Subcutaneous abdominal adipose tissue (tissue), 5 donors: ENCODE data around the gene PCCA.

ENCODE experiments used
- H3K27ac ChIP-seq: one replicate; pipeline ENCODE4 v1.7.0; 2013; ENCODE audit warnings: low read depth, mild to moderate bottlenecking, inconsistent platforms, low read length, moderate library complexity
- H3K27me3 ChIP-seq, 5 donors: one replicate each; pipeline ENCODE4 v1.7.0; 2013; ENCODE audit warnings: low read length in 5 of 5, inconsistent platforms in 1 of 5; ENCODE audit not compliant: control insufficient read depth in 5 of 5, insufficient read depth in 4 of 5
- H3K36me3 ChIP-seq, 5 donors: one replicate each; pipeline ENCODE4 v1.7.0; 2013; ENCODE audit warnings: low read length in 5 of 5; ENCODE audit not compliant: control insufficient read depth in 5 of 5, insufficient read depth in 5 of 5
- H3K4me1 ChIP-seq, 5 donors: one replicate each; pipeline ENCODE4 v1.7.0; 2013; ENCODE audit warnings: low read length in 5 of 5, mild to moderate bottlenecking in 3 of 5, moderate library complexity in 1 of 5; ENCODE audit not compliant: control insufficient read depth in 5 of 5, insufficient read depth in 5 of 5
- H3K4me3 ChIP-seq, 5 donors: one replicate each; pipeline ENCODE4 v1.7.0; 2013; ENCODE audit warnings: low read length in 5 of 5, low read depth in 1 of 5
- H3K9ac ChIP-seq, 5 donors: one replicate each; pipeline ENCODE4 v1.7.0; 2013; ENCODE audit warnings: low read length in 5 of 5, mild to moderate bottlenecking in 4 of 5, moderate library complexity in 3 of 5
- H3K9me3 ChIP-seq, 5 donors: one replicate each; pipeline ENCODE4 v1.7.0; 2013; ENCODE audit warnings: low read length in 5 of 5; ENCODE audit not compliant: control insufficient read depth in 5 of 5
- donor health status: healthy.
- donor health status: healthy.
- donor health status: healthy.
- donor health status: healthy.
- donor health status: healthy.

PCCA gene

DNA sequence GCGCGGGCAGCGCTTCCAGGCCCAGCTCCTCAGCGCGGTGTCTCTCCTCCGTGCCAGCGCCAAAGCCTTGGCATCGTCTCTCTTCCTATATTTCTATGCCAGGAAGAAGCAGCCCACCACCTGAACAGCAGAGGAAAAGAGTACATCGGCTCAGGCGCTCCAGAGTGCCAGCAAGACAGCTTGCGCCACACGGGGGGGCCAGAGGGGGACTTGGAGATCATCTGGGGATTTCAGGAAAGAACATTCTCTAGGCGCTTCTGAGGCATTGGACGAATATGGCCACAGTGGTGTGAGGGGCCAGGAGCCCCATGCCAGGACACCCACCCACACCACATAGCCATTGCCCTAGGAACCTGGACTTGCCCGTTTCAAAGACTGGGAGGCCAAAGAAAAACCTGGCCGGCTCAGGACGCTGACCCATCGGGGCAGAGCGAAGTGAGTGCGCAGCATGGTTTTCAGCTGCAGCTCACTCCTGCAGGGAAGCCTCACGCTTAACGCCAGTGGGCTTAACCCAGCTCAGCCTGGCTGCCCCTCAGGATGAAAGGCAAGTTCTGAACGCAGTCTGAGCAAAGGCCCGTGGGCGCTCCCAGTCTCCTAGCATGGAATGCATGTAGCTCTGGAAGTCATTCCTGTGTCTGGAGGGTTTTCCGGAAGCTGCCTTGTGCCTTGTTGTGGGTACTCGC lies 437.6 kb downstream of the PCCA start:
- Histone ChIP-seq H3K36me3 (peaks cover 3 to 52% (median 36%) of the 10 kb centered on the region in 5 donors), H3K9me3 (no peaks in the 10 kb centered on the region), H3K4me1 (peaks cover 0 to 5% (median 0%) of the 10 kb centered on the region in 5 donors), H3K27me3 (no peaks in the 10 kb centered on the region), H3K27ac (no peak overlapping the region), H3K4me3 (no peak overlapping the region), H3K9ac (no peak overlapping the region)

DNA sequence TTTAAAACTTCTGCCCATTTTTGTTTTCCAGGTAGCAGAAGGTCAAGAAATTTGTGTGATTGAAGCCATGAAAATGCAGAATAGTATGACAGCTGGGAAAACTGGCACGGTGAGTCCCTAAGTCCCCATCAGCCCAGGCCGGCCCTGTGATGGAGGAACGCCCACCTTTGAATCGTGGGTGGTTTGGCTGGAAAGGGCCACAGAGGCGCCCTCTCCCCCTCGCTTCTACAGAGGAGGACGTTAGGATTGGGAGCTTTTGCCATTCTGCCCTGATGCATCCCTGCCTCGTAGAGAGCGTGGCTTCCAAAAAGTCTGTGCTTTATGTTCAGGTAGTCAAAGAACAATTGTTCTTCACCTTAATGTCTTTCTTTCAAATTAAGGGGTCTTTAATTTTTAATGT lies 438.8 kb downstream of the PCCA start:
- Histone ChIP-seq H3K9ac (no peak overlapping the region), H3K27ac (no peak overlapping the region), H3K36me3 (peaks cover 6 to 60% (median 47%) of the 10 kb centered on the region in 5 donors), H3K27me3 (no peaks in the 10 kb centered on the region), H3K4me1 (peaks cover 0 to 5% (median 0%) of the 10 kb centered on the region in 5 donors), H3K9me3 (no peaks in the 10 kb centered on the region), H3K4me3 (no peak overlapping the region)

DNA sequence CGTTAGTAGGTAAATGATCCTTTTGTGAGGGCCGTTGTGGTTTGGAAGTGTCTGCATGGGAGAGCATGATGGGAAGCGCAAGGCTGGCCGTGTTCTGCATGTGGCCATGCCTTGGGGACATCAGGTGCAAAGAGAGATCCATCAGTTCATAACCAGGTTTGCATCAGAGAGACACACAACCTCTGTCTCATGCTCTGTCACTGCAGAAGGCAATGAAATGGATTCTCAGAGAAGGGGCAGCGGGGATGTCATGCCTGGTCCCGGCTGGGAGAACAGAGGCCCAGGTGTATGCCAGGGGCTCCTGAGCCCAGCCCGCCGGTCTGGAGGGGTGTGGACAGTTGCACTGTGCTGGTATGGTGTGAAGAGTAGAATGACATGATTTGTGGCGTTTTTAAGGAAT lies 439.5 kb downstream of the PCCA start:
- peaks cover 0 to 5% (median 0%) of the 10 kb centered on the region in 5 donors for H3K4me1 ChIP-seq
- peaks cover 6 to 66% (median 47%) of the 10 kb centered on the region in 5 donors for H3K36me3 ChIP-seq

DNA sequence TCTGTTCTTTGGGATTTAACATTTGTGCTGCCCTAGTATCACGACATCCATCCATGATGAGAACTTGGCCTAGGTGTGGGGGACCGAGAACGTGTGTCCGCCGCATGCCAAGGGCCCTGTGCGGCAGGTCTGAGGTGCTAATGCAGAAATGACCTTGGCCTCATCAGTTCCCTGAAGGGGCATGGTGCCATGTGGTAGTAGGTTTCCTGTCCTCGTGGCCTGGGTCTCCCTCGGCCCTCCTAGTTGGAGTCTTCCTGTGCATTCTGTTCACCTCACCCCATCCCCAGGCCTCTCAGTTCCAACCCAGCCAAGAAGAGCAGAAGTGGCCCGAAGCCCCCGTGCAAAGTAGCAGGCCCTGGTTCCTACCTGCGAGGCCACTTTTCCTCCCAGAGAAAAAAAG lies 439.9 kb downstream of the PCCA start:
- H3K27me3 ChIP-seq, result no peaks in the 10 kb centered on the region
- no peak overlapping the region for H3K27ac ChIP-seq
- H3K4me1 ChIP-seq, result peaks cover 0 to 5% (median 0%) of the 10 kb centered on the region in 5 donors
- H3K9ac ChIP-seq, result no peak overlapping the region
- H3K9me3 ChIP-seq, result no peaks in the 10 kb centered on the region
- peaks cover 6 to 62% (median 47%) of the 10 kb centered on the region in 5 donors for H3K36me3 ChIP-seq
- H3K4me3 ChIP-seq, result no peak overlapping the region

More for the DNA sequence above, 439.5 kb downstream of the PCCA start:
- no peak overlapping the region for H3K4me3 ChIP-seq
- no peaks in the 10 kb centered on the region for H3K27me3 ChIP-seq
- no peaks in the 10 kb centered on the region for H3K9me3 ChIP-seq
- no peak overlapping the region for H3K9ac ChIP-seq
- no peak overlapping the region for H3K27ac ChIP-seq

DNA sequence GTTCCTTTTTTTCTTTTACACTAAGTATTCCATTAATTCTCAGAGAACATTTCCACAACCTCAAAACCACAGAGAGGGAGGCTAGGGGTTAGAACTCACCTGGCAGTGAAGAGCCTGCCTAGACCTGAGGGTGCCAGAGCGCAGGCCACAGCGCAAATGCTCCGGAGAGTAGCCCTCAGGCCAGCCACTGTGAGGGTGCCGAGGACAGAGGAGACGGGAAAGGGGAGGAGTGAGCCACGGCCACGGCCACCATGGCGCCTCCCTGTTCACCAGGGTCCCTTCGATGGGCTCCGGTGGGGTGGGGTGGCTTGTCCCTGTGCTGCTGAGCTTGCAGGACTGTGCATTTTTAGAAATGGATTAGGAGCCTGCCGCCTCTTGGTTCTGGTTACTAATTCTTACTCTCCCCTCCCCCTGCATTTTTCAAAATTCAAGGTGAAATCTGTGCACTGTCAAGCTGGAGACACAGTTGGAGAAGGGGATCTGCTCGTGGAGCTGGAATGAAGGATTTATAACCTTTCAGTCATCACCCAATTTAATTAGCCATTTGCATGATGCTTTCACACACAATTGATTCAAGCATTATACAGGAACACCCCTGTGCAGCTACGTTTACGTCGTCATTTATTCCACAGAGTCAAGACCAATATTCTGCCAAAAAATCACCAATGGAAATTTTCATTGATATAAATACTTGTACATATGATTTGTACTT lies 440.9 kb downstream of the PCCA start:
- Histone ChIP-seq H3K27me3 (no peaks in the 10 kb centered on the region), H3K36me3 (peaks cover 6 to 59% (median 47%) of the 10 kb centered on the region in 5 donors), H3K4me3 (no peak overlapping the region), H3K9me3 (no peaks in the 10 kb centered on the region), H3K4me1 (peaks cover 0 to 5% (median 0%) of the 10 kb centered on the region in 5 donors), H3K9ac (no peak overlapping the region), H3K27ac (no peak overlapping the region)

- Histone ChIP-seq H3K4me3 (no peak overlapping the region), H3K4me1 (peaks cover 2 to 11% (median 7%) of the 10 kb centered on the region in 5 donors), H3K9me3 (no peaks in the 10 kb centered on the region), H3K27me3 (no peaks in the 10 kb centered on the region), H3K27ac (no peak overlapping the region), H3K9ac (no peak overlapping the region), H3K36me3 (peaks cover 6 to 59% (median 47%) of the 10 kb centered on the region in 5 donors)
Measured at GRCh38 chr13:100530671-100531213, 441.8 kb downstream of the PCCA start.

- no peaks in the 10 kb centered on the region for H3K9me3 ChIP-seq
- H3K4me1 ChIP-seq, result peaks cover 2 to 15% (median 9%) of the 10 kb centered on the region in 5 donors
- H3K4me3 ChIP-seq, result no peak overlapping the region
- no peak overlapping the region for H3K9ac ChIP-seq
- no peak overlapping the region for H3K27ac ChIP-seq
- no peaks in the 10 kb centered on the region for H3K27me3 ChIP-seq
- H3K36me3 ChIP-seq, result peaks cover 6 to 51% (median 35%) of the 10 kb centered on the region in 5 donors
Measured at GRCh38 chr13:100532090-100532766, 443.3 kb downstream of the PCCA start.

- Histone ChIP-seq H3K27ac (no peak overlapping the region), H3K36me3 (peaks cover 6 to 45% (median 29%) of the 10 kb centered on the region in 5 donors), H3K27me3 (no peaks in the 10 kb centered on the region), H3K9ac (no peak overlapping the region), H3K9me3 (no peaks in the 10 kb centered on the region), H3K4me3 (no peak overlapping the region), H3K4me1 (peaks cover 2 to 15% (median 9%) of the 10 kb centered on the region in 5 donors)
Measured at GRCh38 chr13:100532836-100533435, 444.0 kb downstream of the PCCA start.

DNA sequence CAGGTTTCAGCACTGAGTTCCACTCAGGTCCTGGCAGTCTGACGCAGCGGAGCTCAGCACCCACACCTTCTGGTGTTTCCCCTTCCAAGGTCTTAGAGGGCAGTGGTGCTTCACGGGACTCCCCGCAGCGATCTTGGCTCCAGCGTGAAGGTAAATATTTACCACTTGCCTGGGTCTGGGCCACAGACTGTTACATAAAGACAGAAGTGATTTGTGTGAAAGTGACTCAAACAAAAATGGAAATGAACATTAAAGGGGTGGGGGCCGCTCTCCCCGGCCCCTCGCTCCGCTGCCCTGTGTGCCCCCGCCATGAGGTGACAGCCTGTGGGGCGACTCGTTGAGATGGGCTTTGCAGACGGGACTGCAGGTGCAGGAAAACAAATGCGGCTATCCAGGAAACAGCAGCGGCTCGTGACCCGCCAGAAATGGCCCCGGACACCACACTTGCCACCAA lies 444.7 kb downstream of the PCCA start:
- Histone ChIP-seq H3K27ac (no peak overlapping the region), H3K9me3 (no peaks in the 10 kb centered on the region), H3K9ac (no peak overlapping the region), H3K4me1 (peaks cover 2 to 15% (median 9%) of the 10 kb centered on the region in 5 donors), H3K4me3 (no peak overlapping the region), H3K36me3 (peaks cover 6 to 41% (median 25%) of the 10 kb centered on the region in 5 donors), H3K27me3 (no peaks in the 10 kb centered on the region)
